ENCODE results near the gene CFAP74.
"Not testable (repeated sequence)": the region's sequence is repeated elsewhere in the genome, so short reads cannot be mapped to it uniquely, and the experiment has no call there.

Gene CFAP74

GRCh38 chr1:1986451-1987141 lies 17.0 kb downstream of the CFAP74 start:
- no peak for DNase-seq

- no peak for DNase-seq
Observed at GRCh38 chr1:1985375-1986050, 18.1 kb downstream of the CFAP74 start.

GRCh38 chr1:1984560-1985070 lies 19.0 kb downstream of the CFAP74 start:
- DNase-seq: no peak

- no peak for DNase-seq
Observed at GRCh38 chr1:1982379-1983232, 21.0 kb downstream of the CFAP74 start.

GRCh38 chr1:1981631-1982327 lies 21.8 kb downstream of the CFAP74 start:
- not testable (repeated sequence) for DNase-seq

GRCh38 chr1:1981142-1981500 lies 22.5 kb downstream of the CFAP74 start:
- no peak for DNase-seq

GRCh38 chr1:1980467-1981141 lies 23.0 kb downstream of the CFAP74 start:
- DNase-seq: no peak

- DNase-seq: no peak
Observed at GRCh38 chr1:1979482-1980165, 24.0 kb downstream of the CFAP74 start.

GRCh38 chr1:1978690-1979481 lies 24.7 kb downstream of the CFAP74 start:
- DNase-seq: not testable (repeated sequence)

GRCh38 chr1:1978108-1978507 lies 25.5 kb downstream of the CFAP74 start:
- no peak for DNase-seq

GRCh38 chr1:1976031-1976430 lies 27.6 kb downstream of the CFAP74 start:
- no peak for DNase-seq

GRCh38 chr1:1975535-1975934 lies 28.1 kb downstream of the CFAP74 start:
- DNase-seq: no peak

GRCh38 chr1:1974834-1975233 lies 28.8 kb downstream of the CFAP74 start:
- no peak for DNase-seq

GRCh38 chr1:1973716-1974642 lies 29.6 kb downstream of the CFAP74 start:
- no peak for DNase-seq

- no peak for DNase-seq
Observed at GRCh38 chr1:1972976-1973715, 30.4 kb downstream of the CFAP74 start.

- DNase-seq: no peak
Observed at GRCh38 chr1:1971688-1972087, 31.9 kb downstream of the CFAP74 start.

- no peak for DNase-seq
Observed at GRCh38 chr1:1971017-1971416, 32.6 kb downstream of the CFAP74 start.

- no peak for DNase-seq
Observed at GRCh38 chr1:1969953-1970716, 33.5 kb downstream of the CFAP74 start.
